GM18868 (cell line): Measurements from ENCODE around the gene ART1.

Source experiments
- ATAC-seq: cut with Tn5 transposase; IDR thresholded peaks from one replicate; pipeline ENCODE4 v1.9.1; 2021; ENCODE audit warnings: mild to moderate bottlenecking, moderate library complexity; ENCODE audit not compliant: unreplicated experiment

ART1 gene

DNA sequence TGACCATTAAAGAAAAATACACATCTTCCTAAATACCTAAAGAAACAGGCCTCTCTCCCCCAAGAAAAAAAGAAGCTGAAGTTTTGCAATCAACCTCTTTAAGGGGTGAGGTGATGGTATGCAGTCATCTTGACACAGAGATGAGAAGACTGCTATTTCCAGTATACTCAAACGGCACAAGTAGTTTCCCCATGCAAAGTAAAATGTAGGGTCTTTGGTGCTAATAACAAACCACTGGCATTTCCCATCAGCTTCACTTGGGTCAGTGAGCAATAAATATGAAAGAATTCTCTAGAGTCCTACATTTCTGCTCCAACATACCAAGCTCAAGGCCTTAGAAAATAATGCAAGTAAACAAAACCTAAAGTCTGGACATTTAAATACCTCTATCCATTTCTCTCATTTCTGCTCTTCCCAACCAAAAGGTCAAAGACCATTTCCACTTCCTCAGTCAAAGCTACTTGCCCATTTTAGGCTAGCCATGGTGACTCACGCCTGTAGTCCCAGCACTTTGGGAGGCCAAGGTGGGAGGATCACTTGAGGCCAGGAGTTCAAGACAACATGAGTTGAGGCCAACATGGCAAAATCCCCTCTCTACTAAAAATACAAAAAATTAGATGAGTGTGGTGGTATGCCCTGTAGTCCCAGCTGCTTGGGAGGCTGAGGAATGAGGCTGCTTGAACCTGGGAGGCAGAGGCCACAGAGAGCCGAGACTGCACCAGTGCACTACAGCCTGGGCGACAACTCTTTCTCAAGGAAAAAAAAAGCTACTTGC is 65.7 kb downstream of the ART1 start:
- no peak for ATAC-seq

- no peak for ATAC-seq
Observed at GRCh38 chr11:3712274-3712673, 67.3 kb downstream of the ART1 start.
